HepG2 (cell line): ENCODE results near the gene DCDC2. TPM values are rescaled to one million over a fixed set of nuclear protein-coding genes. Genes with fewer than 3 reads are reported as not detected.

Experiments used
- FOXC1 ChIP-seq: sonication (generic); formaldehyde crosslinking; IDR thresholded peaks from 2 replicates; pipeline ENCODE4 v1.8.0; 2022; ENCODE audit warnings: mild to moderate bottlenecking, missing genetic modification reagents, borderline replicate concordance
- HIC2 ChIP-seq: sonication (generic); formaldehyde crosslinking; IDR thresholded peaks from 2 replicates; pipeline ENCODE4 v1.9.0; 2022; ENCODE audit warnings: low read depth, missing genetic modification reagents
- MAF1 ChIP-seq: sonication (generic); formaldehyde crosslinking; IDR thresholded peaks from 2 replicates; pipeline ENCODE4 v1.5.0; 2020; ENCODE audit warnings: missing genetic modification reagents, borderline replicate concordance
- MAFG ChIP-seq: sonication (generic); formaldehyde crosslinking; IDR thresholded peaks from 2 replicates; pipeline ENCODE4 v1.5.1; 2020; ENCODE audit warnings: mild to moderate bottlenecking, missing genetic modification reagents
- MEIS2 ChIP-seq: sonication (generic); formaldehyde crosslinking; IDR thresholded peaks from 2 replicates; pipeline ENCODE4 v1.9.0; 2021; ENCODE audit warnings: mild to moderate bottlenecking, missing genetic modification reagents
- NFKBIZ ChIP-seq: IDR thresholded peaks from 2 replicates; pipeline ENCODE4 v1.6.1; 2018; ENCODE audit warnings: missing genetic modification reagents, missing compliant biosample characterization
- NR2F6 ChIP-seq, 2 experiments: IDR thresholded peaks; 2 replicates each; pipeline ENCODE4 v1.6.1; 2016; ENCODE audit warnings: antibody characterized with exemption in 1 of 2, mild to moderate bottlenecking in 1 of 2
- RBFOX2 ChIP-seq: fragments of 200-400 bp; formaldehyde crosslinking; IDR thresholded peaks from 2 replicates; pipeline ENCODE4 v1.6.1; 2017; ENCODE audit warnings: low read depth, mild to moderate bottlenecking, low read length
- TERF1 ChIP-seq: sonication (generic); formaldehyde crosslinking; IDR thresholded peaks from 2 replicates; pipeline ENCODE4 v1.8.0; 2022; ENCODE audit warnings: mild to moderate bottlenecking, missing genetic modification reagents, moderate library complexity
- TP53 ChIP-seq: sonication (generic); formaldehyde crosslinking; conservative IDR thresholded peaks from 2 replicates; pipeline ENCODE4 v1.4.0; 2020; ENCODE audit warnings: missing genetic modification reagents
- ZBTB46 ChIP-seq: sonication (generic); formaldehyde crosslinking; IDR thresholded peaks from 2 replicates; pipeline ENCODE4 v1.4.0; 2020; ENCODE audit warnings: mild to moderate bottlenecking, missing genetic modification reagents, borderline replicate concordance
- ZNF275 ChIP-seq: sonication (generic); formaldehyde crosslinking; IDR thresholded peaks from 2 replicates; pipeline ENCODE4 v1.8.0; 2022; ENCODE audit warnings: missing genetic modification reagents, mild to moderate bottlenecking, inconsistent platforms, borderline replicate concordance
- ZNF329 ChIP-seq: sonication (generic); formaldehyde crosslinking; IDR thresholded peaks from 2 replicates; pipeline ENCODE4 v1.9.0; 2021; ENCODE audit warnings: low read depth, mild to moderate bottlenecking, missing genetic modification reagents
- ZNF703 ChIP-seq: sonication (generic); formaldehyde crosslinking; IDR thresholded peaks from 2 replicates; pipeline ENCODE4 v1.5.1; 2020; ENCODE audit warnings: missing genetic modification reagents, mild to moderate bottlenecking, moderate library complexity, borderline replicate concordance
- ZNF713 ChIP-seq: sonication (generic); formaldehyde crosslinking; IDR thresholded peaks from 2 replicates; pipeline ENCODE4 v1.4.0; 2020; ENCODE audit warnings: mild to moderate bottlenecking, missing genetic modification reagents
- ZSCAN25 ChIP-seq: sonication (generic); formaldehyde crosslinking; IDR thresholded peaks from 2 replicates; pipeline ENCODE4 v1.8.0; 2022; ENCODE audit warnings: mild to moderate bottlenecking, missing genetic modification reagents
- polyA plus RNA-seq, 8 experiments: library from polyadenylated mRNA; depleted of rRNA in 3 of 8; stranded (reverse) in 7 of 8; unstranded in 1 of 8; fragments of >200 nt; fragmentation: Illumina TruSeq in 4 of 8; extraction: Trizol in 4 of 8; gene quantifications; 2 replicates each; pipeline versions ENCODE4 v1.2.1 to v1.2.3, GENCODE V29; 2011 to 2016; ENCODE audit warnings: low read depth in 4 of 8, missing spikeins in 1 of 8, mixed read lengths in 1 of 8; ENCODE audit not compliant: insufficient read depth in 1 of 8
- total RNA-seq, 5 experiments: library from RNA; depleted of rRNA; stranded (reverse); fragments of >200 nt; fragmentation: Illumina TruSeq; extraction: Trizol; gene quantifications; 2 replicates each; pipeline ENCODE4 v1.2.3, GENCODE V29; 2016; ENCODE audit warnings: low read depth in 1 of 5
- TF ChIP-seq, protein P1 (sequence below): IDR thresholded peaks from 2 replicates; pipeline ENCODE4 v1.6.1; 2016
- TF ChIP-seq, protein P2 (sequence below): IDR thresholded peaks from 2 replicates; pipeline ENCODE4 v1.6.1; 2016; ENCODE audit warnings: control low read depth

The DCDC2 gene
- total and polyA plus RNA-seq, 2 of the 13 experiments (the other 11 are each of a cell fraction or from before 2014, with no cell fraction given): 9.0 to 36.2 TPM

DNA sequence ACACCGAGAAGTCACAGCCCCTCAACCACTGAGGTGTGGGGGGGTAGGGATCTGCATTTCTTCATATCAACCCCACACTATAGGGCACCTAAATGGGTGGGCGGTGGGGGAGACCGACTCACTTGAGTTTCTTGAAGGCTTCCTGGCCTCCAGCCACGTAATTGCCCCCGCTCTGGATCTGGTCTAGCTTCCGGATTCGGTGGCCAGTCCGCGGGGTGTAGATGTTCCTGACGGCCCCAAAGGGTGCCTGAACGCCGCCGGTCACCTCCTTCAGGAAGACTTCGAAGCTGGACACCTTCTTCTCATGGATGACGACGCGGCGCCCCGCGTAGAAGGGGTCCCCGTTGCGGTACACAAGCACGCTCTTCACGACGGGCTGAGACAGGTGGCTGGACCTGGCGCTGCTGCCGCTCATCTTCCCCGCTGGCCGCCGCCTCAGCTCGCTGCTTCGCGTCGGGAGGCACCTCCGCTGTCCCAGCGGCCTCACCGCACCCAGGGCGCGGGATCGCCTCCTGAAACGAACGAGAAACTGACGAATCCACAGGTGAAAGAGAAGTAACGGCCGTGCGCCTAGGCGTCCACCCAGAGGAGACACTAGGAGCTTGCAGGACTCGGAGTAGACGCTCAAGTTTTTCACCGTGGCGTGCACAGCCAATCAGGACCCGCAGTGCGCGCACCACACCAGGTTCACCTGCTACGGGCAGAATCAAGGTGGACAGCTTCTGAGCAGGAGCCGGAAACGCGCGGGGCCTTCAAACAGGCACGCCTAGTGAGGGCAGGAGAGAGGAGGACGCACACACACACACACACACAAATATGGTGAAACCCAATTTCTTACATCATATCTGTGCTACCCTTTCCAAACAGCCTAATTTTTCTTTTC is at the start of gene DCDC2 (continued):
- TF ChIP-seq NR2F6 (IDR thresholded peaks at IDR 0.05) (0 out of 2 replicates have a peak, but pooled peaks have one; percentile 26), NR2F6 (CRISPR knock-in tag; IDR thresholded peaks at IDR 0.05) (peak; percentile 22; the same call in 1 of the 2 replicates), TP53 (no peak), ZNF275 (CRISPR knock-in tag) (no peak; the same call in 1 of the 2 replicates), ZBTB46 (CRISPR knock-in tag) (0 out of 2 replicates have a peak, but pooled peaks have one; percentile 85), ZSCAN25 (CRISPR knock-in tag) (0 out of 2 replicates have a peak, but pooled peaks have one; percentile 29), TERF1 (CRISPR knock-in tag) (no peak), FOXC1 (CRISPR knock-in tag) (peak; percentile 55; the same call in 1 of the 2 replicates), MAFG (no peak), ZNF713 (CRISPR knock-in tag) (no peak), ZNF329 (CRISPR knock-in tag) (peak; percentile 85), RBFOX2 (peak; percentile 67), MAF1 (no peak), MEIS2 (no peak; the same call in 1 of the 2 replicates), NFKBIZ (CRISPR knock-in tag) (peak; percentile 88), ZNF703 (CRISPR knock-in tag) (0 out of 2 replicates have a peak, but pooled peaks have one; percentile 79), HIC2 (CRISPR knock-in tag) (peak; percentile 56; the same call in 1 of the 2 replicates)
- TF ChIP-seq, protein P1, sequence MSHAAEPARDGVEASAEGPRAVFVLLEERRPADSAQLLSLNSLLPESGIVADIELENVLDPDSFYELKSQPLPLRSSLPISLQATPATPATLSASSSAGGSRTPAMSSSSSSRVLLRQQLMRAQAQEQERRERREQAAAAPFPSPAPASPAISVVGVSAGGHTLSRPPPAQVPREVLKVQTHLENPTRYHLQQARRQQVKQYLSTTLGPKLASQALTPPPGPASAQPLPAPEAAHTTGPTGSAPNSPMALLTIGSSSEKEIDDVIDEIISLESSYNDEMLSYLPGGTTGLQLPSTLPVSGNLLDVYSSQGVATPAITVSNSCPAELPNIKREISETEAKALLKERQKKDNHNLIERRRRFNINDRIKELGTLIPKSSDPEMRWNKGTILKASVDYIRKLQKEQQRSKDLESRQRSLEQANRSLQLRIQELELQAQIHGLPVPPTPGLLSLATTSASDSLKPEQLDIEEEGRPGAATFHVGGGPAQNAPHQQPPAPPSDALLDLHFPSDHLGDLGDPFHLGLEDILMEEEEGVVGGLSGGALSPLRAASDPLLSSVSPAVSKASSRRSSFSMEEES (CRISPR knock-in tag): peak; percentile 57; the same call in 1 of the 2 replicates
- TF ChIP-seq, protein P2, sequence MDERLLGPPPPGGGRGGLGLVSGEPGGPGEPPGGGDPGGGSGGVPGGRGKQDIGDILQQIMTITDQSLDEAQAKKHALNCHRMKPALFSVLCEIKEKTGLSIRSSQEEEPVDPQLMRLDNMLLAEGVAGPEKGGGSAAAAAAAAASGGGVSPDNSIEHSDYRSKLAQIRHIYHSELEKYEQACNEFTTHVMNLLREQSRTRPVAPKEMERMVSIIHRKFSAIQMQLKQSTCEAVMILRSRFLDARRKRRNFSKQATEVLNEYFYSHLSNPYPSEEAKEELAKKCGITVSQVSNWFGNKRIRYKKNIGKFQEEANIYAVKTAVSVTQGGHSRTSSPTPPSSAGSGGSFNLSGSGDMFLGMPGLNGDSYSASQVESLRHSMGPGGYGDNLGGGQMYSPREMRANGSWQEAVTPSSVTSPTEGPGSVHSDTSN: no peak
